IPS-20b (cell line): ENCODE results near the gene GALK2.

Experiments
- H3K27ac ChIP-seq: one replicate; pipeline ENCODE4 v1.5.1; 2013; ENCODE audit warnings: low read length
- H3K27me3 ChIP-seq: 2 replicates; pipeline ENCODE4 v1.6.1; 2013; ENCODE audit warnings: mild to moderate bottlenecking, low read length, inconsistent platforms; ENCODE audit not compliant: insufficient read depth
- H3K36me3 ChIP-seq: 2 replicates; pipeline ENCODE4 v1.6.1; 2013; ENCODE audit warnings: low read depth, mild to moderate bottlenecking, inconsistent platforms, low read length, moderate library complexity; ENCODE audit not compliant: insufficient read depth
- H3K4me1 ChIP-seq: 2 replicates; pipeline ENCODE4 v1.6.1; 2013; ENCODE audit warnings: mild to moderate bottlenecking, control low read depth, inconsistent platforms, low read length, moderate library complexity; ENCODE audit not compliant: insufficient read depth
- H3K4me3 ChIP-seq: 2 replicates; pipeline ENCODE4 v1.5.1; 2013; ENCODE audit warnings: mild to moderate bottlenecking, low read length, inconsistent platforms
- H3K9ac ChIP-seq: 2 replicates; pipeline ENCODE4 v1.6.1; 2013; ENCODE audit warnings: low read depth, mild to moderate bottlenecking, inconsistent platforms, low read length, moderate library complexity
- H3K9me3 ChIP-seq: 2 replicates; pipeline ENCODE4 v1.6.1; 2013; ENCODE audit warnings: mild to moderate bottlenecking, low read depth, low read length, inconsistent platforms; ENCODE audit not compliant: insufficient read depth

Gene GALK2

GRCh38 chr15:49296258-49296657, 126.2 kb downstream of the GALK2 start:
- Histone ChIP-seq H3K9me3 (no peaks in the 10 kb centered on the region), H3K9ac (no peak overlapping the region), H3K36me3 (no peaks in the 10 kb centered on the region), H3K4me3 (no peak overlapping the region), H3K27me3 (no peaks in the 10 kb centered on the region), H3K27ac (no peak overlapping the region), H3K4me1 (peaks cover 4% of the 10 kb centered on the region; the same call in 1 of the 2 replicates)

GRCh38 chr15:49297584-49297983, 127.5 kb downstream of the GALK2 start:
- Histone ChIP-seq H3K9me3 (no peaks in the 10 kb centered on the region), H3K9ac (no peak overlapping the region), H3K27me3 (no peaks in the 10 kb centered on the region), H3K27ac (no peak overlapping the region), H3K4me1 (no peaks in the 10 kb centered on the region), H3K36me3 (no peaks in the 10 kb centered on the region), H3K4me3 (no peak overlapping the region)

GRCh38 chr15:49300856-49301255, 130.8 kb downstream of the GALK2 start:
- H3K27me3 ChIP-seq: no peaks in the 10 kb centered on the region
- H3K36me3 ChIP-seq: peaks cover 8% of the 10 kb centered on the region; the same call in 1 of the 2 replicates
- H3K4me3 ChIP-seq: no peak overlapping the region
- no peaks in the 10 kb centered on the region for H3K9me3 ChIP-seq
- H3K9ac ChIP-seq: no peak overlapping the region
- H3K4me1 ChIP-seq: no peaks in the 10 kb centered on the region
- H3K27ac ChIP-seq: no peak overlapping the region

GRCh38 chr15:49301562-49301961, 131.5 kb downstream of the GALK2 start:
- H3K27me3 ChIP-seq: no peaks in the 10 kb centered on the region
- H3K36me3 ChIP-seq: peaks cover 8% of the 10 kb centered on the region; the same call in 1 of the 2 replicates
- no peak overlapping the region for H3K9ac ChIP-seq
- H3K27ac ChIP-seq: no peak overlapping the region
- no peak overlapping the region for H3K4me3 ChIP-seq
- no peaks in the 10 kb centered on the region for H3K4me1 ChIP-seq
- H3K9me3 ChIP-seq: no peaks in the 10 kb centered on the region

- no peak overlapping the region for H3K4me3 ChIP-seq
- H3K9me3 ChIP-seq: no peaks in the 10 kb centered on the region
- no peaks in the 10 kb centered on the region for H3K4me1 ChIP-seq
- H3K36me3 ChIP-seq: peaks cover 8% of the 10 kb centered on the region; the same call in 1 of the 2 replicates
- no peak overlapping the region for H3K9ac ChIP-seq
- H3K27ac ChIP-seq: no peak overlapping the region
- no peaks in the 10 kb centered on the region for H3K27me3 ChIP-seq
Measured at GRCh38 chr15:49303003-49303402, 133.0 kb downstream of the GALK2 start.

GRCh38 chr15:49306551-49306950, 136.5 kb downstream of the GALK2 start:
- H3K9ac ChIP-seq: no peak overlapping the region
- no peaks in the 10 kb centered on the region for H3K4me1 ChIP-seq
- H3K27ac ChIP-seq: no peak overlapping the region
- H3K27me3 ChIP-seq: no peaks in the 10 kb centered on the region
- H3K36me3 ChIP-seq: peaks cover 8% of the 10 kb centered on the region; the same call in 1 of the 2 replicates
- no peaks in the 10 kb centered on the region for H3K9me3 ChIP-seq
- no peak overlapping the region for H3K4me3 ChIP-seq

GRCh38 chr15:49308686-49309085, 138.6 kb downstream of the GALK2 start:
- Histone ChIP-seq H3K9ac (no peak overlapping the region), H3K4me3 (no peak overlapping the region), H3K4me1 (no peaks in the 10 kb centered on the region), H3K36me3 (peaks cover 8% of the 10 kb centered on the region; the same call in 1 of the 2 replicates), H3K27ac (no peak overlapping the region), H3K9me3 (no peaks in the 10 kb centered on the region), H3K27me3 (no peaks in the 10 kb centered on the region)

GRCh38 chr15:49309889-49310288, 139.8 kb downstream of the GALK2 start:
- Histone ChIP-seq H3K4me1 (peaks cover 3% of the 10 kb centered on the region; the same call in 1 of the 2 replicates), H3K36me3 (no peaks in the 10 kb centered on the region), H3K9me3 (no peaks in the 10 kb centered on the region), H3K27ac (no peak overlapping the region), H3K4me3 (no peak overlapping the region), H3K9ac (no peak overlapping the region), H3K27me3 (no peaks in the 10 kb centered on the region)

- Histone ChIP-seq H3K36me3 (no peaks in the 10 kb centered on the region), H3K4me1 (peaks cover 15% of the 10 kb centered on the region), H3K9ac (no peak overlapping the region), H3K27me3 (no peaks in the 10 kb centered on the region), H3K9me3 (no peaks in the 10 kb centered on the region), H3K4me3 (no peak overlapping the region), H3K27ac (no peak overlapping the region)
Measured at GRCh38 chr15:49313650-49314049, 143.6 kb downstream of the GALK2 start.

GRCh38 chr15:49314716-49315115, 144.7 kb downstream of the GALK2 start:
- peak overlapping the region; percentile 30 for H3K27ac ChIP-seq
- no peaks in the 10 kb centered on the region for H3K27me3 ChIP-seq
- no peaks in the 10 kb centered on the region for H3K9me3 ChIP-seq
- H3K36me3 ChIP-seq: no peaks in the 10 kb centered on the region
- H3K4me3 ChIP-seq: no peak overlapping the region
- no peak overlapping the region for H3K9ac ChIP-seq
- peaks cover 15% of the 10 kb centered on the region for H3K4me1 ChIP-seq

GRCh38 chr15:49315391-49315823, 145.4 kb downstream of the GALK2 start:
- Histone ChIP-seq H3K27me3 (no peaks in the 10 kb centered on the region), H3K36me3 (no peaks in the 10 kb centered on the region), H3K4me3 (no peak overlapping the region), H3K27ac (peak overlapping the region; percentile 27), H3K4me1 (peaks cover 15% of the 10 kb centered on the region), H3K9me3 (no peaks in the 10 kb centered on the region), H3K9ac (no peak overlapping the region; the same call in 1 of the 2 replicates)

GRCh38 chr15:49320351-49320750, 150.3 kb downstream of the GALK2 start:
- Histone ChIP-seq H3K36me3 (no peaks in the 10 kb centered on the region), H3K9me3 (no peaks in the 10 kb centered on the region), H3K27ac (no peak overlapping the region), H3K4me1 (peaks cover 15% of the 10 kb centered on the region), H3K9ac (no peak overlapping the region), H3K4me3 (no peak overlapping the region), H3K27me3 (no peaks in the 10 kb centered on the region)
